GM19351 (cell line): ENCODE results near the gene CEP95.
A peak's percentile ranks its signal among the peaks of the same experiment; 100 is the strongest.

Experiments
- ATAC-seq: cut with Tn5 transposase; IDR thresholded peaks from one replicate; pipeline ENCODE4 v1.9.1; 2021; ENCODE audit warnings: mild to moderate bottlenecking, moderate library complexity; ENCODE audit not compliant: unreplicated experiment

CEP95 gene

DNA sequence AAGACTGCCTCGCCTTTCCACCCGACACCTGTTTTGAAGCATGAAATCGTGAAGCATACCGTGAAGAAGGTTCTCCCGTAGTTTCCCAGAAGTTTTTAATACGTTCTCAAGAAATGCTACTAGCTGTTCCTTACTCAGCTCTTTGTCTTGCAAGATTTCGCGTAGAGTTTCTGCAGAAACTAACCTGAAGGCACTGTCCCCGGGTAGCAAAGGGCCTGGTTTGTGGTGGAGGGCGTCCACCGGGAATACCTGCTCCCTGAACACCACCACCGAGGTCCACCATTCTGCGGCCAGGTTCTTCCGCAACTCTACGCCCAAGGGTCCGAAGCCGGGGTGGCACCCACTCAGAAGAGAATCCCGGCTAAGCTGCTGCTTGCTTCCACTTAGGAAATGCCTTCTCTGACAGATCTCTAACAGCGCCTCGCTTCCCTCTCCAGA is 10.4 kb upstream of the CEP95 start:
- no peak for ATAC-seq

DNA sequence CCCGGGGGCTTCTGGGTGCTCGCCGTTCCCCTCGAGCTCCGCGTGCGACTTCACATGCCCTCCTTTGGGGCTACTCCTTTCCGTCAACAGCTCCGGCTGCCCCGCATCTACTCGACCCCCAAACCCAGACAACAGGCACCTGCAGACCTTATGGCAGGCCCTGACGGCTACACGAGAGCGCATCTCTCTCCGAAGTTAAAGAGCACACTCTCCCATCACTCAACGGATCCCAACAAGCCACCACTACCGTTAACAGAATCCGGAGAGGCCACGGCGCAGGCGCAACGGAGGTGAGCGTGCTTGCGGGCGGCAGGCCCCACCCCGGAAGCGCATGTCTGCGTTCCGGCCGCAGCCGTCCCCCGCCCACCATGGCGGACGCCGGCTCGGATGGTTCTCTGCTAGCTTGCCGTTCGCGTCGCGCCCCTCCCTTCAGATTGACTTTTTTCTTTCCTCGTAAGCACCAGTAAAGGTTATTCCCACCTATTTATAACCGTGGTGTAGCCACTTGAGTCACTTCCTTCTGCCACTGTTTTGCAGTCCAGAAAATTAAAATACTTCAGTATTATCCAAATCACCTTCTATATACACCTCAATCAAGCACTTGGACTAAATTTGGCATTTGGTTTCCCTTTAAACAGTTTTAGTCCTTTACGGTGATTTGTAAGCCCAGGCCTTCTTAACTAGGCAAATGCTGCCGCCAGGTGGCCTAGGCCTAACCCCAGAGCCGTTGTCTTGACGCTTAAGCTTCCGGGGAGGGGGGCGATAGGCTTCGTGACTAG is 9.8 kb upstream of the CEP95 start, which contains the start of gene POLG2:
POLG2 (minus strand) TSS at position 269 of the 779 bp plus-strand sequence; CDS start at position 183, 86 bp downstream.
- peak; percentile 80 for ATAC-seq

DNA sequence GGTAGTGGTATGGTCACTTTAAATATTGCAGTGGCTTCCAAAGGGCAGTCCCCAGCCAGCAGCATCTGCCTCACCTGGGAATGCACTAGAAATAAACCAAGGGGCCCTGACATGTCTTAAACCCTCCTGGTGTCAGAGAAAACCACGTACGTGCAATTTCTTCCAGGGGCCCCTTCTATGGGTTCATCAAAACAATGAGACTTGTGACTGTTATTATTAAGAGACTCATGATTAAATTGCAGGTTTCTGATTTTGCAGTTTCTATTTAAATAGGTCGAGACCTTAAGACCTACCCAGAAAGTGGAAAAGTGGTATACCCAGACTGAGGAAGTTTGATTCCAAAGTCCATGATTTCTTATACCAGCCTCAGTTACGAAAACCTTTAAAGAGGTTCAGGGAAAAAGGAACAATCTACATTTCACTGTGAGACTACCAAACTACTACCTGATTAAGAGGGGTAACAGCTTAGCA is 9.2 kb upstream of the CEP95 start:
- no peak for ATAC-seq

DNA sequence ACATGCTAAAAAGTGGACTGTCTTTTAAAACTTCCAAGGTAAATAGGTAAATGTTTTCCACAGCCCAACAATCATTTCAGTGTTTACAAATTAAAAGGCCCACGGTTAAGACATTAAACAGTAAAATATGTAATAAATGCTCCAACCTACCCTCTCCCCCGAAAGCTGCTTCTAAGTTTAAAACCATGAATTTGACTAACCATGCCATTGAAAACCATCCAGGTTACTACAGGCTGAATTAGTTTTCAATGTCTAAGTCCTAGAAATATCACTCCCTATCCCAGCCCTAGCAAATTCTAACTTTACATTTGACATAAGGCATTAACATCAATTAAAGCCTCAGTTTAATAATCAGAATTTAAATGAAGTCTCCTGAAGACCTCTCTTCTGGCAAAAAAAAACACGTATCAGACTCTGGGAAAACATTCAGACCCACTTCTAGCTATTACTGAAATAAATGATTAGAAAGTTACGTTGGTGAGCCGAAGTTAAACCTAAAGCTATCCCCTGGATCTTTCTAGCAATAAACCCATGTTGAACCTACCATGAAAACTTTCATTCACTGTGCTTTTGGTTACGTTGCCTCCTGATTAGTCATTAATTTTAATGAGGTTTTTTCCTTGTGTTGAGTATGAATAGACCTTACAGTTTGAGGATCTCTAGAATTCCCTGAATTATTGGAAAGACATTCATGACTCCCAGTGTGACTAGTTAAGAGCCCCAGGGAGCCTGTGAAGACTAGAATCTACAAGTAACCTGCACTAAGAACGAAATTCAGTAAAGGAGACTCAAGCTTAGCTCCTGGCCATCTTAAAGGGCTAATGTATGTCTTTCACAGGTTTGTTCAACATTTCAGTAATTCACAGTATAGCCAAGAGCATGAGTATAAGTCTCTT is 8.2 kb upstream of the CEP95 start:
- no peak for ATAC-seq

DNA sequence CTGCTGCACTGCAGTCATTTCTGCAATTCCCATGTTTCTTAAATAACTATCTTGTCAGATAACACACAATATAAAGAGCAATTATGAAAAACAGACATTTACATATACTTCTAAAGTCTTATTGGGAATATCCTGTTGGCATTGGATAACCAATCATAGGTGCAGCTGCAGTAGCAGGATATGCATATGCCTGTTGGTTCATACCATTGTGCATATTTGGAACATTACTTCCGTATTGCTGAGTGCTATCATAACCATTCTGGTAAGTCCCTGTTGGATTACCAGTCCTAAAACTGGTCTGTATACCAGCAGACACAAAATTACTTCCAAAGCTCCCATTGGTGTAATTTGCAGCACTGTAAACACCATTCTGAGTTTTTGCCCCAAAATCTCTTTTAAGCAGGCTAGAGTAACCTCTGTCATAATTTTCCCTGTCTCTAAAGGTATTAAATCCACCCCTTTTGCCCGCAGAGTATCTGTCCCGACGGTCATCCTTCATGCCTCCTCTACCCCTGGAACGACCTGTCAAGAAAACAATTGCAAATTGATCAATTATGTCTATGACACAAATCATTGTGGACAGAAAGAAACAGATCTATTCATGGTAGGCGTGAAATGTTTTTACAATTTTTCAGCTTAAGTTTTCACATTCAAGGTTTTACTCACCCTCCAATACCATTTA is 6.8 kb upstream of the CEP95 start:
- no peak for ATAC-seq

DNA sequence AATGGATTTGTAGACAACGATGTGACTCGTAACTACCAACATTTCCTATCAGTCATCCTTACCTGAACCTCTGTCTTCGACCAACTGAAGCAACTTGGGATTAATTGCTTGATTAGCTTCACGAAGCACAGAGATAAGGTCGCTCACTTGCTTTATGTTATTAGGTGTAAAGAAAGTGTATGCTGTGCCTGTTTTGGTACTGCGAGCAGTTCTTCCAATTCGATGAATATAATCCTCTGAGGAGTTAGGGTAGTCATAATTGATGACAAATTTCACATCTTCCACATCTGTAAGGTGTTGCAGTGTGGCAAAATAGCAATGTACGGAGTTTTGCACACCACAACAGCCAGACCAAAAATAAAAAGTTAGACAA is 6.3 kb upstream of the CEP95 start:
- ATAC-seq, result no peak

DNA sequence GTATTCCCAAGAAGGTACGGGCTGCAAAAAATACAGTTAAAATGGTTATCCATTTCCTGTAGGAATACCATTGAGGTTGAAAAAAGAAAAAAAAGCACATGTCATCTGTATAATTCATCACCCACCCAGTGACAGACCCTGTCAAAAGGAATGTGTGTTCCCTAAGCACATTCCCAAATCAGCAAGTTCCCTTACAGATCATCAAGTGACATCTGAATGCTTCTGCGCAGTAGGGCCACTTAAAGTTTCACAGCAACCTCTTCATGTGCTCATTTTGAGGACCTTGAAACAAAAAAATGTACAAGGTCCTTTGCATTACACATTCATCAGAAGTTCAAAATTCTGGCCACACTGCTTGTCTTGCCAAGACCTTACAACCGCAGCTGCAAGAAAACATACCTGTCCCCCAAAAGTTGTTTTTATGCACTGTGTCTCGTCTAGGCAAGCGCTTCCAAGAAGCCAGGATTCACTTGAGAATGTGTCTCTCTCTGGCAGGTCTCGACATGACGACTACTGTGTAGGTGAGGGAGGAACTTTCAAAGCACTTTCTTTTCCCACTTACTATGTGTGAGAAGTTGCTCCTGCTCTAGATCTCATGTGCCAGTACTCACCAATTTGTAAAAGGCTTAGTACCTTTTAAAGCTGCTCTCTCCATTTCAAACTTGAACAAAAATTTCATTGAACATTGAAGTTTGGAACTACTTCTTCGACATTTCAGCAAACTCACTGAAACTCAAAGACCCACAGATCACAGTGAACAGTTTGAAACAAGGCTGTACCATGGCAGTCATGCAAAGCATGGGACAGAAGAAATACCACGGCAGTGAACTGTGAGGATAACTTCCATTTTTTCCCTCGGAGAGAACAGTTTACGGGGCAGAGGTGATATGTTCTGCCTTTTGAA is 5.7 kb upstream of the CEP95 start:
- ATAC-seq, result no peak

DNA sequence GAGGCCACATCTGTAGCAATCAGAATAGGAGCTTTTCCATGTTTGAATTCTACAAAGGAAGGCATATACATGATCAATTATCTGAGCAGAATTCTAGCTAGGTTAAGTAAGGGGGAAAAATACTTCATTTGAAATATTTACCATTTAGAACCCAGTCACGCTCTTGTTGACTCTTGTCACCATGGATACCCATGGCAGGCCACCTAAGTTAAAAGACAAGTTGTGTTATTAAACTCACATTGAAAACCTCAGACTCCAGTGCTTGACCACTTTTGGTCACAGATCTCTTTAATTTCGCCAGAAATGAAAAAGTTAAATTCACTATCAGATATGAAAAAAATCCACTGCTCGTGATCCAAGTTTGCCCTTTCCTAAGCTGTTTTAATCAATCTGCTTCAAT is 4.8 kb upstream of the CEP95 start:
- ATAC-seq, result no peak

DNA sequence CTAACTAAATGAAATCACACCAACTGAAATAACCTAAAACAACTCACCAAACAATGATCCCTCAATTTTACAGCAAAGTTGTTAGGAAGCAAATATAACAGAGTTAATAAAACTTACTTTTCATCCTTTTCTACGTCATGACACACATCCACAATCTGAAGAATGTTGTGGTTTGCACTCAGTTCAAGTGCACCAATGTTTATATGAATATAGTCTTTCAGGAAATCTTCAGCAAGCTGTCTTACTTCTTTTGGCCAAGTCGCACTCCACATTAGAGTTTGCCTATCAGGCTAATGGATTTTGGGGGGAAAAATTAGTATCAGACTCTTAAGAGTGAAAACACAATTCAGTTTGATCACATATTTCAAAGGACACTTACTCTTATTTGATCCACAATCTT is 4.0 kb upstream of the CEP95 start:
- no peak for ATAC-seq

DNA sequence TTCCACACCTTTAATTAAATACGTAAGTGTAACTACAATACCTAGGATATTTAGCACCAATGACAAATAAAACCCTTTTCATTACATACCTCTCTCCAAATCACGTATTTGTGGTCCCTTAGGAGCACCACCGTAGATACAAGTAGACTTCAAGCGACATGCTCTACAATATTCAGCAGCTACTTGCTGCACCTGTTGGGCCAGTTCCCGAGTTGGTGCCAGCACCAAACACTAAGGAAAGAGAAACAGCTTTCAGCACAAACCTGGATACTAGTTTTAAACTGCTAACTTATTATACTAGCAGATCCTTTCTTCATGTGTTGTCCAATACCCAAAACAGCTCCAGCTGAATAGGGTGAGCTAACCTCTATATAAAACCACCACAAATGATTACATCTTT is 3.4 kb upstream of the CEP95 start:
- no peak for ATAC-seq

DNA sequence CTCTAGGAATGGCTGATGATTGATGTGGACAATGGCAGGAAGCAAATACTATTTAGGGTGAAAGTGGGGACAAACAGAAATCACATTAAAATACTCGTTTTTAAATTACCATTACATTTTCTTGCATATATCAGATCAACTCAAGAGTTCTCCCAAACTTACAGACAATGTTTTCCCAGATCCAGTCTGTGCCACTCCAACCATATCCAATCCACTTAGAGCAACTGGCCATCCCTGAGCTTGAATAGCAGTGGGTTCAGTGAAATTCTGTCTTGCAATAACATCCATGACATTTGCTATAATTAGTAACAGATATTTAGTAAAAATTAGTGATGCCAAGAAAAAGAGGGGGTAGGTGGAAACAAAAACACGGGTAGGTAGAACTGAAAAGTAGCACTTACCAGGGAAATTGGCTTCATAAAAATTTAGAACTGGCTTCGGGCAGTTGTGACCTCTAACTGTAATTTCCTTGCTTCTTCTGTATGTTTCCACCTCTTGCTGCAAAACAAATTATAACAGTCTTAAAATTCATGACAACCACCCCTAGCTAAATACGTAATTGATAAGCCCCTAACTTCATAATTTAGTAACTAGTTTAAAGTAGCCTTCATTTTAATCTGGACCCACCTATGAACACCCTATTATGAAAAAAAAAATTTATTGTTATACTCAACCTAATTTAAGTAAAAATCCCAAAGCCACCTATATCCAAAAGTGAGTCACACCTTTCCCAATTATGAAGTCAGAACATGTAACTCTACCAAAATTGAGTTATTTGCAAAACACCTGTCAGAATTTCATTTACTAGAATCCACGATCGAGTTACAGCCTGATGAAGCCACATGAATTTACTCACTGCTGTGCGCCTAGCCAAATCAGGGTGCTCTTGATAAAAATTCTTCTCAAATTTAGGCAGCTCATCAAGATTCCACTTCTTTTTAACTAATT is 2.7 kb upstream of the CEP95 start:
- no peak for ATAC-seq

DNA sequence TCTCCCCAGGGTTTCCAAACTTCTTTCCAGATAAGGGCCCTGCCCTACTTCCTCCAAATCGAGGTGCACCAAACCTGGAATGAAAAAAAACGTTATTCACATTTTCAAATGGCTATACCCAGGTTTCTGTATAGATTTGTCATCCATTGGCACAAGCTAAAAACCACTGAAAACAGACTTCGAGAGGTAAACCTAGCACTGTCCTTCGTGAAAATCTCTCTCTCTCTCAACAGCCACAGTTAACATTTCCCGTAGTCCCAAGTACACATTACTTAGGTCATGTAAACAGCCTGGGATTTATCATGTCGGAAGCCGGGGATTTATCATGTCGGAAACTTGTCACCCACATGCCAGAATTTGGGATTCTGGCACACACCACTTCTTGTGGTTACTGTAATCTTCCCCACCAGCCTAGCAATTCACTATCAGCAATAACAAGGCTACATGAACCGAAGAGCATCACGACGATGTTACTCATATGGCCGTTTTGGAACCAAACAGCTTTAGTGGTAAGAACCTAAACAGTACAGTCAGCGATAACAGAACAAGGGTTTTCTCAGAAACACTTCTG is 1.9 kb upstream of the CEP95 start:
- no peak for ATAC-seq

DNA sequence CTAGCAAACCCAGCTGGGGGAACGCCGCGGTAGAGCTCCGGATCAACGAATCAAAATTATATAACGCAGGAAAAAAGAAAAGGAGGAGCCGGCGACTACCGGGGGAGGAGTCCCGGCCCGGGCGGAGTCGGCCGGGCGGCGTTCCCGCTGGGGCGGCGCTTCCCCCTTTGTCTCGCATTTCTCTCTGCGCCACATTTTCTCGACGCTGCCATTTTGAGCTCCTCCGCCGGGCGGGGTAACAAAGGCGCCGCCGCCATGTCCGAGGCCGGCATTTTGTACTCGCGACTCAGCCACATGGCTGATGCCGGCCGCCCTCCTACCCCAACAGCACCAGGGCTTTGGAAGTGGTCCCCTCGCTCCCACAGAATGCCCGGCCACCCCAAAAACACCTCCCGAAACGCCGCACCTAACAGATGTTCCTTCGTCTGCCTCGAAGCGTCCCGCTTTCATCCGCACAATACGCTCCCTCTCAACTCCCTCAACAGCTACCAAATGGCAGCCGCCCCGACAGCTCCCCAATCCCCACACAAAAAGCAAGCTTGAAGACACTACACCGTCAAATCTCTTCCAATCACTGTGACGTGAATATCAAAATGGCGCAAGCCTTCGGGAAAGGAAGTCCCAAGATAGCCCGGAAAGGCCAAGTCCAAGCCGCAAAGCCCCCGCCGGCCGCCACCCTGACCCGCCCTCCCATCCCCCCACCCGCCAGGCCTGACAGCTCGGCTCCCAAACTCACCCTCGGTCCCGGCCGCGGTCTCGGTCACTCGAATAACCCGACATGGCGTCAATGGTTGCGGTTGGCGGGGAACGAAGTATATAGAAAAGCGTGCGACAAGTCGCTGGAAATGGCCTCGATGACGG is 1.2 kb upstream of the CEP95 start:
- no peak for ATAC-seq

DNA sequence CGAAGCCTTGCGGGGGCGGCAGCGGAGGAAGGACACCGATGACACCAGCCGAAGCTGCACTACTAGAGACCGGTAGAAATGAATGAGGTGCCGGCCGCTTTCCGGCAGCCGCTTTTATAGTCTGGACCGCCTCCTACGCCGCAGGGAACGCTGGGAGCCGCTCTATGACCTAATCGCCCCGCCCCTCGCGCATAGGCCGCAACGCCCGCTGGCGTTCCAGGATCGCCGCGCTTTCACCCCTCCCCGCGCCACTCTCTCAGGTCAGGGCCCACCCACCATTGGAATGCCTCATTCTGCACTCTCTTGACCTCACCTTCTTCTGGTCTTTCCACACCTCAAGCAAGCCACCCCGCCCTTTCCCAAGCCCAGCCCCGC is 589 bp upstream of the CEP95 start, which contains the start of gene DDX5:
DDX5 (minus strand) TSS at position 89 of the 375 bp plus-strand sequence. CDS start 170 bp downstream, outside the sequence.
- ATAC-seq, result peak; percentile 59

DNA sequence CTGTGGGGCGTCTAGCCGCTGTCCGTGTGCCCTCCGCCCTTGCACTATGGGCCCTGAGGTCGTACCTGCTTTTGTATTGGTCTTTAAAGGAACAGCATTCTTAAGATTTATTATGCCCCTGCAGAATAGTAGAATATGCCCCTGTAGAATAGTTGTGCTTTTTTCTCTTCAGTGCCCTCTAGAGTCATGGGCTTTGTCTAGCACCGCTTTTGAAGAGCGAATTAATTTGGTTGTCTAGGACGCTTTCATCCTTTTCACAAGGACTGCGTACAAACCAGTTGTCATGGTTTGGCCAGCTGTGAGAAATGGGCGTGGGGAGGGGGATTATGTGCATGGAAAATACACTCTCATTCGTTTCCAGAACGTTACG is 621 bp downstream of the CEP95 start:
- ATAC-seq, result peak; percentile 23

DNA sequence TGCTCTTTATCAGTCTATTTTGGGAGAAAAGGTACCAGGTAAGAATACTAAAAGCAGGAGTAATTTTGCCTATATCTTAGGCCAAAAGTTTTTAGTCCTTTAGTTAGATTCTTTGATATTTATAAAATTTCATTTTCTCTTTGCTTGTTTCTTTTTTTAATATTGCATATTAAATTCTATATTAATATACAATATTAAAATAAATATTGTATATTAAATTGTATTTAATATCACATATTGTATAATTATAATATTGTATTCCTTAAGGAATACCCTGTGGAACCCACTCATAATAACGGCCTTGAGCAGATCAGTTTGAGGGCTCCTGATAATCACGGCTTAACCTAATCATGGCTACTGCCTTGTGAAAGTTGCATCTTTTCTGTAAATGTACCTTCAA is 1.9 kb downstream of the CEP95 start:
- no peak for ATAC-seq

DNA sequence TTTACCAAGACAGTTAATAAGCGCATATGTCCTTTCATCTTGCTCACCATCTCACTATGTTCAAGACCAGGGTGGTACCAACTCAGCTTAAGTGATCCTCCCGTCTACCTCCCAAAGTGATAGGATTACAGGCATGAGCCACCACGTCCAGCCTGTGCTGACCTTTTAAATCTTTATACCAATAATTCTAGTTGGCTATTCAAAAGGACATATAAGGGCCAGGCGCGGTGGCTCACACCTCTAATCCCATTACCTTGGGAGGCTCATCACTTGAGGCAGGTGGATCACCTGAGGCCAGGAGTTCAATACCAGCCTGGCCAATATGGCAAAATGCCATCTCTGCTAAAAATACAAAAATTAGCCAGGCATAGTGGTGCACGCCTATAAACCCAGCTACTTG is 2.4 kb downstream of the CEP95 start:
- ATAC-seq, result no peak

DNA sequence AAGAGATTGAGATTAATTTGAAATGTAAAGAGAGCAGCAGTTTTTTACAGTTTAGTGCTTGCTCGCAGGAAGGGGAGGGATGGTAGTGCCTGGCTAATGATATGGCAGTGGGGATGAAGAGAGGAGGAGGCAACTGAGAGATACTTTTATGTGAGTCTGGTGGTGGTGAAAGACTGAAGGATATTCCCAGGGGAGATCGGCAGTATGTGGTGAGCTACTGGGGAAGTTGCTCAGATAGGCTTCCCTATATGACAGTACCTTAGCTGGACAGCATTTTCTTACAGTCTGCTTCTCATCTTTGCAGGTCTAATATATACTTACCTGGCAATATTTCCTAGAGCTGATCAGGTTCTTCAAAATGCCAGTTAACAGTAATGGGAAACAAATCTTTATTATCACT is 8.6 kb downstream of the CEP95 start:
- no peak for ATAC-seq
